CD4-positive, alpha-beta T cell treated with Interferon alpha-2 for 1 hour (primary cell): Measurements from ENCODE around the gene LTV1.
A peak's percentile ranks its signal among the peaks of the same experiment; 100 is the strongest.
"Not testable (repeated sequence)": the region's sequence is repeated elsewhere in the genome, so short reads cannot be mapped to it uniquely, and the experiment has no call there.

Source experiments
- DNase-seq, 2 donors: peaks; one replicate each; pipeline ENCODE4 v3.0.0-alpha.2; 2020 to 2022

Gene LTV1

GRCh38 chr6:143843677-143843999 is 500 bp downstream of the LTV1 start:
- no peak for DNase-seq

GRCh38 chr6:143844006-143844405 is 868 bp downstream of the LTV1 start:
- peak in 1 of 2 donors; percentile 5 for DNase-seq

GRCh38 chr6:143845033-143845432 is 1.9 kb downstream of the LTV1 start:
- no peak for DNase-seq

GRCh38 chr6:143851706-143852105 is 8.6 kb downstream of the LTV1 start:
- DNase-seq, result not testable (repeated sequence)

GRCh38 chr6:143855057-143855456 is 11.9 kb downstream of the LTV1 start:
- not testable (repeated sequence) for DNase-seq

GRCh38 chr6:143856762-143857161 is 13.6 kb downstream of the LTV1 start:
- DNase-seq, result not testable (repeated sequence)

GRCh38 chr6:143857651-143858050 is 14.5 kb downstream of the LTV1 start:
- no peak for DNase-seq

GRCh38 chr6:143859891-143860660 is 16.9 kb downstream of the LTV1 start:
- no peak for DNase-seq

- no peak for DNase-seq
Observed at GRCh38 chr6:143863771-143864170, 20.6 kb downstream of the LTV1 start.

GRCh38 chr6:143864234-143864633 is 21.1 kb downstream of the LTV1 start, which contains the start of gene ZC2HC1B:
TSS of gene ZC2HC1B (plus strand) at chr6:143864474. CDS start at chr6:143864540, 66 bp downstream.
- no peak for DNase-seq

- no peak for DNase-seq
Observed at GRCh38 chr6:143867236-143867635, 24.1 kb downstream of the LTV1 start.

GRCh38 chr6:143868808-143869207 is 25.7 kb downstream of the LTV1 start:
- not testable (repeated sequence) for DNase-seq

GRCh38 chr6:143871202-143871730 is 28.1 kb downstream of the LTV1 start:
- DNase-seq, result not testable (repeated sequence)

- peak in 1 of 2 donors; percentile 18 for DNase-seq
Observed at GRCh38 chr6:143872201-143872600, 29.1 kb downstream of the LTV1 start.

GRCh38 chr6:143873600-143873999 is 30.5 kb downstream of the LTV1 start:
- not testable (repeated sequence) for DNase-seq

GRCh38 chr6:143874503-143874902 is 31.4 kb downstream of the LTV1 start:
- not testable (repeated sequence) for DNase-seq

GRCh38 chr6:143877584-143878271 is 34.6 kb downstream of the LTV1 start:
- DNase-seq, result no peak

- no peak for DNase-seq
Observed at GRCh38 chr6:143878272-143878760, 35.2 kb downstream of the LTV1 start.

GRCh38 chr6:143880412-143880811 is 37.3 kb downstream of the LTV1 start:
- DNase-seq, result no peak

- no peak for DNase-seq
Observed at GRCh38 chr6:143882401-143882930, 39.3 kb downstream of the LTV1 start.

- no peak for DNase-seq
Observed at GRCh38 chr6:143884216-143884900, 41.2 kb downstream of the LTV1 start.

- no peak for DNase-seq
Observed at GRCh38 chr6:143885116-143885515, 42.0 kb downstream of the LTV1 start.

GRCh38 chr6:143894655-143895054 is 51.5 kb downstream of the LTV1 start:
- DNase-seq, result no peak
